GM19193 (cell line): ENCODE data around the gene CPT1C.

Experiments
- POLR2A ChIP-seq: IDR thresholded peaks from 4 replicates; pipeline ENCODE4 v1.6.1; 2011; ENCODE audit not compliant: insufficient read depth, insufficient read length; ENCODE audit errors: extremely low read depth

Gene CPT1C

GRCh38 chr19:49690656-49691242 is at the start of gene CPT1C:
Gene CPT1C (plus strand): TSS chr19:49691116. CDS start chr19:49692253, 1,137 bp downstream.
- TF ChIP-seq POLR2A, result no peak

- peak; percentile 64 for TF ChIP-seq POLR2A
Observed at GRCh38 chr19:49641688-49642491, 49.0 kb upstream of the CPT1C start, which contains the start of gene SCAF1. Gene SCAF1 (plus strand): TSS chr19:49642209. CDS start chr19:49645027, 2,818 bp downstream.

DNA sequence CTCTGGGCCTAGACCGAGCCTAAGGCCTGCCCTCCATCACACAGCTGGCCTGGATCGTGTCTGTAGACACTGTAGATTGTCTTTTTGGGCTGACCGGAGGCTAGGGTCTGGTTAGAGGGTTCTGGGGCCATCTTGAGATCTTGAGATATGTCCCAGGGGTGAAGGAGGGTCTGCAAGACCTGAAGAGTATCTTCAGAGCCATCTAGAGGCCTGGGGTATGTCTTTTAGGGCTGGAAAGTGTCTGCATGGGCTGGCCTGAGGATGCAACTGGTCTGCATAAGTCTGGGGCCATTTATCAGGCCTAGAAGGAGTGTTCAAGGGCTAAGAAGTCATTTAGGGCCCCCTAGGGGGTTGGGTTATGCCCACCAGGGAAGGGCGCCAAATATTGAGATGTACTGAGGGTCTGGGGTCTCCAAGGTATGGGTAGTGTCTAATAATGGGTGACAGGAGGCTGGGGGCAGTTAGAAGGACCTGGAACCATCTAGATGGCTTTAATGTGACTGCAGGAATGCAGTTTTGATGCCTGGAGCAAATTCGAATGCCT is 48.4 kb upstream of the CPT1C start:
- TF ChIP-seq POLR2A, result no peak

- no peak for TF ChIP-seq POLR2A
Observed at GRCh38 chr19:49643466-49643865, 47.5 kb upstream of the CPT1C start.

DNA sequence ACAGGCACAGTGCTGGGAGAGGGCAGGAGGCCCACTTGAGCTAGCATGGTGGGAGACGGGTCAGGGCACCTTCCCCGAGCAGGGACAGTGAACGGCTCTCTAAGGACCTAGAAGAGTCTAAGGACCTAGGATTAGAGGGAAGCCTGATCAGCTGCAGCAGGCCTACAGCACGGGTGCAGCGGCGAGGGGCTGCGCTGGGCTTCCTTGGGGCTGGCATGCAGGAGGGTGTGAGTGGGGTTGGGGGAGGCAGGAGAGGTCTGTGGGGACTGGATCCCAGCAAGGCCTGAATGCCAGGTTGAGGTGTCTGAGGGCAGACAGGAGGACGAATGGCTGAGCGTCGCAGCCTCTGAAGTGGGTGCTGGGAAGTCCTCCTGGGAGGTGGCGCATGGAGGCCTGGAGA is 45.3 kb upstream of the CPT1C start:
- no peak for TF ChIP-seq POLR2A

- TF ChIP-seq POLR2A, result no peak
Observed at GRCh38 chr19:49645995-49646394, 44.9 kb upstream of the CPT1C start.

DNA sequence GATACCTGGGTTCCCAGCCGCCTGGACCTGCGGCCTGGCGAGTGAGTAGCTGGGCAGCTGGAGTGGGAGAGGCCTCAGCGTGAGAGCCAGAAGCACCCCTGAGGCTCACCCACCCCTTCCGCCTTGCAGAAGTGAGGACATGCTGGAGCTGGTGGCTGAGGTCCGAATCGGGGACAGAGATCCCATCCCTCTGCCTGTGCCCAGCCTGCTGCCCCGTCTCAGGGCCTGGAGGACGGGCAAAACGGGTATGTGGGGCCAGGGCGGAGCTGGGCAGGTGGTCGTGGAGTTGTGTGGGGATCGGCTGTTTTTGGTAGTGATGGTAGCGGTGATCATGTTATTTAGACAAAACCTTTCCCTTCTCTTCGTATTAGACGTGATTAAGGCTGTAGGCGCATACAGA is 44.3 kb upstream of the CPT1C start:
- no peak for TF ChIP-seq POLR2A

GRCh38 chr19:49651029-49651819 is 39.7 kb upstream of the CPT1C start:
- no peak for TF ChIP-seq POLR2A

GRCh38 chr19:49651820-49652550 is 38.9 kb upstream of the CPT1C start:
- no peak for TF ChIP-seq POLR2A

GRCh38 chr19:49652551-49653465 is 38.1 kb upstream of the CPT1C start:
- no peak for TF ChIP-seq POLR2A

DNA sequence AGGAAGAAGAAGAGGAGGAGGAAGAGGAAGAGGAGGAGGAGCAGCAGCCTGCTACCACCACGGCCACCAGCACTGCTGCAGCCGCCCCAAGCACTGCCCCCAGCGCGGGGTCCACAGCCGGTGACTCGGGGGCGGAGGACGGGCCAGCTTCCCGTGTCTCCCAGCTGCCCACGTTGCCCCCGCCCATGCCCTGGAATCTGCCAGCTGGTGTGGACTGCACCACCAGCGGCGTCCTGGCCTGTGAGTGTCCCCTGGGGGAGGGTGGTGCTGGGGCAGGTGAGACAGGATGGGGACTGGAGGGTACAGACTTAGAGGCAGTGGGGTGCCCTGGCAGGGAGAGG is 37.5 kb upstream of the CPT1C start:
- no peak for TF ChIP-seq POLR2A

DNA sequence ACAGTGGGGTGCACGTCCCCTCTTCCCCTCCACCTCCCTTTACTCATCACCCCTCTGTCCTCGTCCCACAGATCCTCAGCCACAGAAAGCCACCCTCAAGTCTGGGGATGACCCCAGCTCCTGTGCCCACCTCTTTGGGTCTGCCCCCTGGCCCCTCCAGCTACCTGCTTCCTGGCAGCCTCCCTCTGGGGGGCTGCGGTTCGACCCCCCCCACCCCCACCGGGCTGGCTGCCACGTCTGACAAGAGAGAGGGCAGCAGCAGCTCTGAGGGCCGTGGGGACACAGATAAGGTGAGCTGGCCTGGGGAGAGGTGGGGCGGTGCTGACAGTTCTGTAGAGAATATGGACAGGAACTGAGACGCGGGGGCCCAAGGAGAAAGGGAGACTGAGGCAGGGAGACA is 36.3 kb upstream of the CPT1C start:
- no peak for TF ChIP-seq POLR2A

DNA sequence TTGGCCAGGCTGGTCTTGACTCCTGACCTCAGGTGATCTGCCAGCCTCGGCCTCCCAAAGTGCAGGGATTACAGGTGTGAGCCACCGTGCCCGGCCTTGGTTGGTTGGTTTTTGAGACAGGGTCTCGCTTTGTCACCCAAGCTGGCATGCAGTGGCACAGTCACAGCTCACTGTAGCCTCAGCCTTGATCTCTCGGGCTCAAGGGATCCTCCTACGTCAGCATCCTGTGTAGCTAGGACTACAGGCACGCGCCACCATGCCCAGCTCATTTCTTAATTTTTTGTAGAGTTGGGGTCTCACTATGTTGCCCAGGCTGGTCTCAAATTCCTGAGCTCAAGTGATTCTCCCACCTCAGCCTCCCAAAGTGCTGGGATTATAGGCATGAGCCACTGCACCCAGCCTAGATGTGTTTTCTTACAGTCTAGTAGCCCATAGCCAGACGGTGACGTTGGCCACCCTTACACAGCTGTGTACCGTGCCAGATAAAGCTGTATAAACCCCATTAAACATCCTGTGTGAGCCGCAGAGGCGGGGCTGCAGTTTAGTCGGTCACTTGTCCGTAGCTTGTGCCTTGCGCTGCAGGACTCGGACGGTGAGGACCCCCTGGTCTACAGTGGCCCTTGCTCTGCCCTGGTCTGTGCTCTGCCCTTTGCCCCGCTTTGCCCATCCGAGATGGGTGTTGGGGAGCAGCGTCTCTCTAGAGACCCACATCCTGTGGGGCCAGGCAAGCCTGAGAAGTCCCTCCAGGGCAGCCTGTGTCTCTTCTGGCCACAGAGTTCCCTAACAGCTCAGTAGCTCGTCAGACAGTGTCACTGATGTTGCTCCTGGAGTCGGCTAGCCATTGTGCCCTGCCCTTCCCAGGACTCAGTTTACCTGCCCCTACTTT is 35.1 kb upstream of the CPT1C start:
- no peak for TF ChIP-seq POLR2A

- TF ChIP-seq POLR2A, result no peak
Observed at GRCh38 chr19:49656456-49657109, 34.3 kb upstream of the CPT1C start.
